Measurements from ENCODE around the gene FSTL5. TPM values are rescaled to one million over a fixed set of nuclear protein-coding genes. Genes with fewer than 3 reads are reported as not detected.

Gene FSTL5
- total RNA-seq, 2 donors from 2014 or later = 0.24 to 1.1 TPM

- no peak overlapping the region for H3K4me3 Mint-ChIP-seq
- H3K27me3 Mint-ChIP-seq (ENCODE audit: insufficient read depth) = no peaks in the 10 kb centered on the region
- Histone ChIP-seq H3K27me3 (ENCODE audit: control insufficient read depth, insufficient read depth, low read length, poor library complexity, severe bottlenecking) (no peaks in the 10 kb centered on the region), H3K9me3 (ENCODE audit: control insufficient read depth, low read length) (no peaks in the 10 kb centered on the region), H3K27ac (ENCODE audit: low read depth, low read length) (no peak overlapping the region), H3K9ac (ENCODE audit: extremely low read depth, low read length, poor library complexity, severe bottlenecking) (no peak overlapping the region), H3K36me3 (ENCODE audit: control insufficient read depth, insufficient read depth, low read length) (no peaks in the 10 kb centered on the region), H3K4me3 (ENCODE audit: low read length) (no peak overlapping the region), H3K4me1 (ENCODE audit: control insufficient read depth, insufficient read depth, low read length) (no peaks in the 10 kb centered on the region)
- H3K27ac Mint-ChIP-seq = no peak overlapping the region
- H3K36me3 Mint-ChIP-seq (ENCODE audit: low read depth) = no peaks in the 10 kb centered on the region
- peak; percentile 63 for DNase-seq
- H3K9me3 Mint-ChIP-seq = peaks cover 5% of the 10 kb centered on the region
- peaks cover 30% of the 10 kb centered on the region for H3K4me1 Mint-ChIP-seq
- 74 to 88% methylated on average over 5 of the region's 5 CpGs for WGBS, 2 experiments (ENCODE audit: insufficient coverage in 1 of 2, insufficient read length in 1 of 2)
- TF ChIP-seq, protein P1, sequence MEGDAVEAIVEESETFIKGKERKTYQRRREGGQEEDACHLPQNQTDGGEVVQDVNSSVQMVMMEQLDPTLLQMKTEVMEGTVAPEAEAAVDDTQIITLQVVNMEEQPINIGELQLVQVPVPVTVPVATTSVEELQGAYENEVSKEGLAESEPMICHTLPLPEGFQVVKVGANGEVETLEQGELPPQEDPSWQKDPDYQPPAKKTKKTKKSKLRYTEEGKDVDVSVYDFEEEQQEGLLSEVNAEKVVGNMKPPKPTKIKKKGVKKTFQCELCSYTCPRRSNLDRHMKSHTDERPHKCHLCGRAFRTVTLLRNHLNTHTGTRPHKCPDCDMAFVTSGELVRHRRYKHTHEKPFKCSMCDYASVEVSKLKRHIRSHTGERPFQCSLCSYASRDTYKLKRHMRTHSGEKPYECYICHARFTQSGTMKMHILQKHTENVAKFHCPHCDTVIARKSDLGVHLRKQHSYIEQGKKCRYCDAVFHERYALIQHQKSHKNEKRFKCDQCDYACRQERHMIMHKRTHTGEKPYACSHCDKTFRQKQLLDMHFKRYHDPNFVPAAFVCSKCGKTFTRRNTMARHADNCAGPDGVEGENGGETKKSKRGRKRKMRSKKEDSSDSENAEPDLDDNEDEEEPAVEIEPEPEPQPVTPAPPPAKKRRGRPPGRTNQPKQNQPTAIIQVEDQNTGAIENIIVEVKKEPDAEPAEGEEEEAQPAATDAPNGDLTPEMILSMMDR (conservative IDR thresholded peaks at IDR 0.05) = no peak
Measured at GRCh38 chr4:161991811-161992210, 172.0 kb downstream of the FSTL5 start.

DNA sequence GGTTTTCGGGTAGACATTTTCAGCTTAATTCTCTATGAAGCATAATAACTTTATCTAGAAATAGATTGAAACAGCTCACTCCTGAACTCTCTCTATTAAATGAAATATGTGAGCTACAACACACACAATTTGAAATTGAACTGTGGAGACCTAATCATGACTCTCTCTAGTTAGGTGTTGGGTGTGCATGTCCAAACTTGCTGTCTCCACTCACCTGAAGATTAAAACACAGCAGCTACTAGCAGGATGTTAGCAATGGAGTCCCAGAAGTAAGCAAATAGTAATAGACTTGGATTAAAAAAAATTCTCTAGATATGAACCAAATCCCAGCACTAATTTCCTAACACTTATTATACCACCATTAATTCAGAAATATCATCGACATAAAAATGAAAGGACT, 173.1 kb downstream of the FSTL5 start:
- no peaks in the 10 kb centered on the region for H3K27me3 Mint-ChIP-seq (ENCODE audit: insufficient read depth)
- Histone ChIP-seq H3K36me3 (ENCODE audit: control insufficient read depth, insufficient read depth, low read length) (no peaks in the 10 kb centered on the region), H3K27me3 (ENCODE audit: control insufficient read depth, insufficient read depth, low read length, poor library complexity, severe bottlenecking) (no peaks in the 10 kb centered on the region), H3K4me3 (ENCODE audit: low read length) (no peak overlapping the region), H3K27ac (ENCODE audit: low read depth, low read length) (no peak overlapping the region), H3K4me1 (ENCODE audit: control insufficient read depth, insufficient read depth, low read length) (peaks cover 2% of the 10 kb centered on the region), H3K9ac (ENCODE audit: extremely low read depth, low read length, poor library complexity, severe bottlenecking) (no peak overlapping the region), H3K9me3 (ENCODE audit: control insufficient read depth, low read length) (no peaks in the 10 kb centered on the region)
- WGBS, 2 experiments (ENCODE audit: insufficient coverage in 1 of 2, insufficient read length in 1 of 2) = 94% methylated on average over 2 of the region's 2 CpGs; no CpG with 5 or more reads in 1 of the 2 experiments
- peaks cover 31% of the 10 kb centered on the region for H3K4me1 Mint-ChIP-seq
- H3K4me3 Mint-ChIP-seq = no peak overlapping the region
- no peak for DNase-seq
- H3K27ac Mint-ChIP-seq = no peak overlapping the region
- H3K9me3 Mint-ChIP-seq = peaks cover 5% of the 10 kb centered on the region
- H3K36me3 Mint-ChIP-seq (ENCODE audit: low read depth) = no peaks in the 10 kb centered on the region
- TF ChIP-seq, protein P1 (conservative IDR thresholded peaks at IDR 0.05) = no peak

- no peak overlapping the region for H3K4me3 Mint-ChIP-seq
- peaks cover 31% of the 10 kb centered on the region for H3K4me1 Mint-ChIP-seq
- H3K27ac Mint-ChIP-seq = no peak overlapping the region
- no peaks in the 10 kb centered on the region for H3K9me3 ChIP-seq (ENCODE audit: control insufficient read depth, low read length)
- no peak overlapping the region for H3K27ac ChIP-seq (ENCODE audit: low read depth, low read length)
- H3K9ac ChIP-seq (ENCODE audit: extremely low read depth, low read length, poor library complexity, severe bottlenecking) = no peak overlapping the region
- H3K4me3 ChIP-seq (ENCODE audit: low read length) = no peak overlapping the region
- no peaks in the 10 kb centered on the region for H3K36me3 ChIP-seq (ENCODE audit: control insufficient read depth, insufficient read depth, low read length)
- H3K9me3 Mint-ChIP-seq = peaks cover 2% of the 10 kb centered on the region
- TF ChIP-seq, protein P1 (conservative IDR thresholded peaks at IDR 0.05) = no peak
- H3K4me1 ChIP-seq (ENCODE audit: control insufficient read depth, insufficient read depth, low read length) = peaks cover 3% of the 10 kb centered on the region
- no peaks in the 10 kb centered on the region for H3K36me3 Mint-ChIP-seq (ENCODE audit: low read depth)
- H3K27me3 ChIP-seq (ENCODE audit: control insufficient read depth, insufficient read depth, low read length, poor library complexity, severe bottlenecking) = no peaks in the 10 kb centered on the region
- no peak for DNase-seq
- no peaks in the 10 kb centered on the region for H3K27me3 Mint-ChIP-seq (ENCODE audit: insufficient read depth)
Measured at GRCh38 chr4:161988946-161989345, 174.9 kb downstream of the FSTL5 start.

Measured in endodermal cell (in vitro differentiated cells).